GM12891 (cell line): ENCODE data around the gene FAM161B.

Source experiments
- PAX5 ChIP-seq: IDR thresholded peaks from 2 replicates; pipeline ENCODE4 v1.6.1; 2011; ENCODE audit warnings: low read length, moderate library complexity, mild to moderate bottlenecking; ENCODE audit not compliant: insufficient read depth, severe bottlenecking
- POLR2A ChIP-seq: IDR thresholded peaks from 2 replicates; pipeline ENCODE4 v1.6.1; 2011; ENCODE audit warnings: low read depth, low read length, control low read depth
- TAF1 ChIP-seq: IDR thresholded peaks from 2 replicates; pipeline ENCODE4 v1.6.1; 2011; ENCODE audit warnings: low read depth, low read length, control low read depth

- TF ChIP-seq PAX5 (no peak), TAF1 (no peak), POLR2A (no peak)
These were observed 14.2 kb downstream of the FAM161B start for GRCh38 chr14:73935666-73936065.
